Heart left ventricle (tissue), 13 donors: ENCODE data around the gene ARPC1A.

ENCODE experiments used
- CTCF ChIP-seq, 12 donors: fragments of 200-600 bp; sonication (generic) in 4 of 12; IDR thresholded peaks; one replicate each; pipeline versions ENCODE4 v1.5.0 to v1.8.0; 2018 to 2022; ENCODE audit warnings: antibody characterized with exemption in 12 of 12, mild to moderate bottlenecking in 5 of 12
- POLR2A ChIP-seq, 2 donors: fragments of 450-650 bp; IDR thresholded peaks; one replicate each; pipeline ENCODE4 v1.6.1; 2017; ENCODE audit warnings: antibody characterized with exemption in 2 of 2, mild to moderate bottlenecking in 2 of 2, moderate library complexity in 2 of 2
- donor health status: ischemic (EF 13 %, LVEDD 7.1; RV severe dilation, severe dysfunction).
- donor health status: DM: no; HTN: yes; CAD: no.
- donor health status: DM: no; HTN: no; CAD: no.
- donor health status: ischemic (EF 25% LVEDD 6.9; RV normal size, moderate dysfunction).
- donor health status: ischemic (EF 25% LVEDD 5.7; RV mildly dilated, moderate dysfunction).
- donor health status: ischemic (EF 35%, LVEDD 5.7; RV mildly dilated, moderate dysfunction).
- donor health status: nonischemic (EF 11% LVEDD 7.7; RV severe dilation, severe dysfunction).
- donor health status: DM: yes; HTN: yes; CAD: no.
- donor health status: PGD.
- donor health status: ischemic (EF 29% LVEDD 5.4; RV normal size, mild dysfunction).
- donor health status: nonischemic (EF 23%, LVEDD 6.1; RV moderate dilation, normal function).

DNA sequence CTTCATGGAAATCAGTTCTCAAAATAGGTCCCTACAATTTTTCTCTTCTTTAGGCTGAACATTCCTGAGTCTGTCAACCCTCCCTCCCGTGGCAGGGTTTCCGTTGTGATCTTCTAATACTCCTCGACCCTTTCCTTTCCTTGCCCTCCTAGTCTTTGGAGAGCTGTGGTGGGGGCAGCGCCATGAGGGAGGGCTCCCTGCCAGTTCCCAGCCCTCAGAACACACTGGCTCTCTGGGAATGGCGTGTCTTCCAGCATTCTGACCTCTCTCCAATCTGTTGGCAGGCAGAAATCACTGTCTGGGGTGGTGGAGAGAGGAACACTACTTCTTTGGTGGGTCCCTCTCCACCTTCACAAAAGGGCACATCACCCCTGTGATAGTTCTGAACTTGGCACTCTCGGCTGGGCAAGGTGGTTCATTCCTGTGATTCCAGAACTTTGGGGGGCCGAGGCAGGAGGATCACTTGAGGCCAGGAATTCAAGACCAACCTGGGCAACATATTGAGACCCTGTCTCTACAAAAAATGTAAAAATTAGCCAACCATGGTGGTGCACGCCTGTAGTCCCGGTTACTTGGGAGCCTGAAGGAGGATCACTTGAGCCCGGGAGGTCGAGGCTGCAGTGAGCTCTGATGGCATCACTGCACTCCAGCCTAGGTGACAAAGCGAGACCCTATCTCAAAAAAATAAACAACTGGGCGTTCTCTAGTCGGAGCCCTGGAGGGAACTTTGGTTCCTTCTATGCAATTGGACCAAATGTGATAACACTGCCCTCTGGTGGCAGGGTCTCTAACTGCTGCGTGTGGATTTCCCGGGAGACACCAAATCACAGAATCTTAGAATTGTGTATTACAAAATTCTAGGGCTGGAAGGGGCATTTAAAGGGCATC lies 13.1 kb upstream of the ARPC1A start:
- TF ChIP-seq CTCF (IDR thresholded peaks at IDR 0.05) (peak; percentile 83 to 97 (median 91)), POLR2A (IDR thresholded peaks at IDR 0.05) (no peak)
